ENCODE data around the gene DNAJC5G.

Gene DNAJC5G

DNA sequence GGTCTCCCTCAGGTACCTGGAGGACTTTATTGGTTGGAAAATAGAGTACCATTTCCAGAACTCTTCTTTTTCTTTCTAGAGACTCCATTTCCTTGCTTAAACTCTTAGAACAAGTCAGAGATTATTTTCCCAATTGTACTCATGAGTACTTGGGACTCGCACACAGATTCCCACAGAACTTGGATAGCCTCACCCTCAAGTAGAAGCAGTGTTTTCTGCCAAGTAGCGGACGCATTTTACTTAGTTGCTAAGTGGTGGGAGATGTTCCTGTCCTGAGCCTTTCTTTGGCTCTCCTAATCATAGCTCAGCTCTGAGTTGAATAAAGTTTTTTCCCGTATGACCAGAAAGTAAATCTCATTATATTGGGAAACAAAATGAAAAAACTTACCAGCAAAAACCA lies 29.6 kb upstream of the DNAJC5G start:
- no peaks in the 10 kb centered on the region for H3K4me1 Mint-ChIP-seq (ENCODE audit: low read depth)
- peak overlapping the region; percentile 22 for H3K27ac Mint-ChIP-seq
- H3K4me3 Mint-ChIP-seq, result no peak overlapping the region
- peaks cover 42% of the 10 kb centered on the region for H3K36me3 Mint-ChIP-seq (ENCODE audit: low read depth)
- DNase-seq, result no peak
- H3K9me3 Mint-ChIP-seq, result no peaks in the 10 kb centered on the region
- H3K27me3 Mint-ChIP-seq, result no peaks in the 10 kb centered on the region

GRCh38 chr2:27247893-27248292 lies 27.3 kb upstream of the DNAJC5G start:
- no peak for DNase-seq
- no peaks in the 10 kb centered on the region for H3K4me1 Mint-ChIP-seq (ENCODE audit: low read depth)
- H3K36me3 Mint-ChIP-seq (ENCODE audit: low read depth), result peaks cover 20% of the 10 kb centered on the region
- no peaks in the 10 kb centered on the region for H3K9me3 Mint-ChIP-seq
- no peak overlapping the region for H3K4me3 Mint-ChIP-seq
- H3K27ac Mint-ChIP-seq, result no peak overlapping the region
- peaks cover 14% of the 10 kb centered on the region for H3K27me3 Mint-ChIP-seq

GRCh38 chr2:27249159-27249890 lies 25.9 kb upstream of the DNAJC5G start:
- Mint-ChIP-seq H3K4me3 (no peak overlapping the region), H3K36me3 (ENCODE audit: low read depth) (peaks cover 5% of the 10 kb centered on the region)

GRCh38 chr2:27249891-27250651 lies 25.2 kb upstream of the DNAJC5G start:
- no peak overlapping the region for H3K27ac Mint-ChIP-seq
- H3K4me3 Mint-ChIP-seq, result no peak overlapping the region
- no peaks in the 10 kb centered on the region for H3K4me1 Mint-ChIP-seq (ENCODE audit: low read depth)
- DNase-seq, result peak; percentile 73
- H3K27me3 Mint-ChIP-seq, result peaks cover 23% of the 10 kb centered on the region
- no peaks in the 10 kb centered on the region for H3K9me3 Mint-ChIP-seq
- H3K36me3 Mint-ChIP-seq (ENCODE audit: low read depth), result no peaks in the 10 kb centered on the region

More at GRCh38 chr2:27249159-27249890, 25.9 kb upstream of the DNAJC5G start:
- no peaks in the 10 kb centered on the region for H3K9me3 Mint-ChIP-seq
- DNase-seq, result no peak
- H3K27ac Mint-ChIP-seq, result no peak overlapping the region
- peaks cover 17% of the 10 kb centered on the region for H3K27me3 Mint-ChIP-seq
- H3K4me1 Mint-ChIP-seq (ENCODE audit: low read depth), result no peaks in the 10 kb centered on the region

DNA sequence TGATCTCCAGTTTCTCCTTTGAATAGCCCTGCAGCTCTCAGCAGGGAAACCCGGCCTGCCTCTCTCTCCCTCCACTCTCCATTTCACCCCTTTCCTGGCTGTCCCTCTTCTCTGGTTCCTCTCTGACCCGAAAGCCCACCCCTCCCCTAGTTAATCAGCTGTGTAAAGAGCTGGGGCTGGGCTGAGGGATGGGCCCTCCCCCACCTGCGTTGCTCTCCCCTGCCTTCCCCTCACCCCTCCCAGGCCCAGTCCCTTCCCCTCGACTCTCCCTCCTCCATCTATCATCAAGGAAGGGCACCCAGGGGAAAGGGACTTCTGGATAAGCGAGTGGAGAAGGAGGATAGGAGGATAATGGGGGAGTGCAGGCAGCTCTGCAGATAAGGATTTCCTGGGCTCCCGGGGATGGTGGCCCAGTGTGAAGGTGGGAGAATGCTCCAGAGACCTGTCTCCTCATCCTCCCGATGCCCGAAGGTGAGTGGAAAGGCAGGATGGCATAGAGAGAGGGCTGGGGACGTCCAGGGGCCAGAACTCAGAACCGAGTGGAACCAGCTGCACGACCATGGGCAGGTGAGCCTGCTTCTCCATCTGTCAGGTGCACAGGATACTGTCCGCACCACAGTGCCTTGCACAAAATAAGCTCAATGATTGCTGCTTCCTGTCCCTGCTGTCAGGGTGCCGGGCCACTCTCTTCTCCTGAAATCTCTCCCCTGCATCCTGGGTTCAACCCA lies 24.4 kb upstream of the DNAJC5G start:
- Mint-ChIP-seq H3K36me3 (ENCODE audit: low read depth) (no peaks in the 10 kb centered on the region), H3K4me3 (no peak overlapping the region), H3K4me1 (ENCODE audit: low read depth) (no peaks in the 10 kb centered on the region), H3K27ac (no peak overlapping the region), H3K9me3 (no peaks in the 10 kb centered on the region), H3K27me3 (peaks cover 29% of the 10 kb centered on the region)
- no peak for DNase-seq

DNA sequence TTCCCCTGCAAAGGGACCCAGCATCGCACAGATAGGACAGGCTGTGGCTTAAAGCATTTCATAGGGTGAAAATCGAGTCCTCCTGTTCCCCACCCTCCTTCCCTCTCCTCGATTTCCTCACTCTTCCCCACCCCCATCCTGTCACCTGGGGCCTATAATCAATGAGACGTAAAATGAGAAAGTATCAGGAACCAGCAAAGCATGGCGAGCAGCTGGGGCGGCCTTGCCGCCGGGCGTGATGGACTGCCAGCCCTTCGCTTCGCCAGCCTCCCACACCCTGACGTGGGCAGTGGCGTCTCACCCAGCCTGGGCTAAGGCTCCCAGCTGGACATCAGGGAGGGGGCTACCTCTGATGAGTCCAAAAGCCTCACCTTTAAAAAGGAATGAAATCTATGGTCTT lies 23.5 kb upstream of the DNAJC5G start:
- Mint-ChIP-seq H3K27ac (no peak overlapping the region), H3K27me3 (peaks cover 39% of the 10 kb centered on the region), H3K36me3 (ENCODE audit: low read depth) (no peaks in the 10 kb centered on the region), H3K4me1 (ENCODE audit: low read depth) (no peaks in the 10 kb centered on the region), H3K9me3 (no peaks in the 10 kb centered on the region), H3K4me3 (no peak overlapping the region)
- no peak for DNase-seq

- H3K27me3 Mint-ChIP-seq, result peaks cover 69% of the 10 kb centered on the region
Measured at GRCh38 chr2:27255187-27255586, 20.0 kb upstream of the DNAJC5G start.

GRCh38 chr2:27255660-27256059 lies 19.6 kb upstream of the DNAJC5G start:
- no peak for DNase-seq
- no peak overlapping the region for H3K27ac Mint-ChIP-seq

More at GRCh38 chr2:27255187-27255586, 20.0 kb upstream of the DNAJC5G start:
- no peak for DNase-seq
- no peak overlapping the region for H3K27ac Mint-ChIP-seq
- H3K36me3 Mint-ChIP-seq (ENCODE audit: low read depth), result no peaks in the 10 kb centered on the region
- no peaks in the 10 kb centered on the region for H3K9me3 Mint-ChIP-seq
- no peak overlapping the region for H3K4me3 Mint-ChIP-seq
- H3K4me1 Mint-ChIP-seq (ENCODE audit: low read depth), result no peaks in the 10 kb centered on the region

DNA sequence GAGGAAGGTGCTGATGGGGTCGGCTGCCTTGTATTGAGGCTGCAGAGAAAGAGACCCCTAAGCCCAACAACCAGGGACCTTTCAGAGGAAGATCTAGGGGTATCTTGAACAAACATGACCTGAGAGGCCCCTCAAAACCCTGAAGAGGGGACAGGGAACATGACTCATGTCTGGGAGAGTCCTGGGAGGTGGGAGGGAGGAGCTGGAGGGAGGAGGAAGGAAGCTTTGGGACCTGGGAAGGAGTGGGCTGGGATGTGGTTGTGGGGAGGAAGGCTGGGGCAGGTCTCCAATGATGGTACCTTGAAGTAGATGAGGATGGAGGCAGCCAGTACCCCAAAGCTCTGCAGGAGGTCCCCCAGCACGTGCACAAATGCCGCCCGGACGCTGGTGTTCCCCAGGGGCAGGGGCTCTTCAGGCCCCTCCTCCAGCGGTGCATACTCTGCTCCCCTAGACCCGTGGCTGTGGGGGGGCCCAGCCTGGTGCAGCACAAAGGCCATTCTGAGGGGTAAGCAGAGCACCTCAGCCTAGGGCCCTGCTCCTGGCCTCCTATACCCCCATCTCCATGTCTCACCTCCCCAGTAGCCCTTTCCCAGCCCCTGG lies 18.3 kb upstream of the DNAJC5G start:
- no peak overlapping the region for H3K4me3 Mint-ChIP-seq
- no peak for DNase-seq
- no peaks in the 10 kb centered on the region for H3K9me3 Mint-ChIP-seq
- H3K27me3 Mint-ChIP-seq, result peaks cover 73% of the 10 kb centered on the region
- H3K27ac Mint-ChIP-seq, result no peak overlapping the region
- peaks cover 6% of the 10 kb centered on the region for H3K4me1 Mint-ChIP-seq (ENCODE audit: low read depth)
- H3K36me3 Mint-ChIP-seq (ENCODE audit: low read depth), result no peaks in the 10 kb centered on the region

More at GRCh38 chr2:27255660-27256059, 19.6 kb upstream of the DNAJC5G start:
- H3K4me3 Mint-ChIP-seq, result no peak overlapping the region
- peaks cover 74% of the 10 kb centered on the region for H3K27me3 Mint-ChIP-seq
- H3K9me3 Mint-ChIP-seq, result no peaks in the 10 kb centered on the region
- no peaks in the 10 kb centered on the region for H3K4me1 Mint-ChIP-seq (ENCODE audit: low read depth)
- no peaks in the 10 kb centered on the region for H3K36me3 Mint-ChIP-seq (ENCODE audit: low read depth)

GRCh38 chr2:27258051-27258450 lies 17.2 kb upstream of the DNAJC5G start:
- H3K27me3 Mint-ChIP-seq, result peaks cover 73% of the 10 kb centered on the region
- DNase-seq, result no peak
- no peak overlapping the region for H3K27ac Mint-ChIP-seq
- peaks cover 6% of the 10 kb centered on the region for H3K4me1 Mint-ChIP-seq (ENCODE audit: low read depth)
- no peaks in the 10 kb centered on the region for H3K36me3 Mint-ChIP-seq (ENCODE audit: low read depth)
- no peak overlapping the region for H3K4me3 Mint-ChIP-seq
- H3K9me3 Mint-ChIP-seq, result no peaks in the 10 kb centered on the region

GRCh38 chr2:27261241-27261925 lies 13.8 kb upstream of the DNAJC5G start:
- Mint-ChIP-seq H3K4me1 (ENCODE audit: low read depth) (peaks cover 25% of the 10 kb centered on the region), H3K36me3 (ENCODE audit: low read depth) (no peaks in the 10 kb centered on the region), H3K27ac (no peak overlapping the region), H3K4me3 (peak overlapping the region; percentile 66), H3K9me3 (no peaks in the 10 kb centered on the region), H3K27me3 (peaks cover 70% of the 10 kb centered on the region)
- no peak for DNase-seq

DNA sequence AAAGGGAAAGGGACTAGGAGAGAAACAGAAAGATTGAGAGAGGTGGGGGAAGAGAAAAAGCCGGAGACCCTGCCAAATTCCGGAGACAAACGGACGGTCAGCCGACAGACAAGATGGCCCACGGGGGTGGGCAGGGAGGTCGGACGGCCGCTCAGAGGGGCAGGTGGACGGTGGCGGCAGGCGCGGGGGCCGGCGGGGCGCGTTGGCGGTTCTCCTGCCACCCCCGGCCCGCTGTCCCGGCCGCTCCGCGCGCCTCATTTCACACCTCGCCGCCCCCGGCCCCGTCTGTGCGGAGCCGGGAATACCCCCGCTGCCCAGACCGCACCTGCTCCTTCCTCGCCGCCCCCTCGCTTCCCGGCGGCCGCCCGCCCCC lies 13.3 kb upstream of the DNAJC5G start:
- Mint-ChIP-seq H3K4me3 (peak overlapping the region; percentile 66), H3K9me3 (no peaks in the 10 kb centered on the region), H3K4me1 (ENCODE audit: low read depth) (peaks cover 25% of the 10 kb centered on the region), H3K27ac (no peak overlapping the region), H3K27me3 (peaks cover 65% of the 10 kb centered on the region), H3K36me3 (ENCODE audit: low read depth) (no peaks in the 10 kb centered on the region)
- no peak for DNase-seq

DNA sequence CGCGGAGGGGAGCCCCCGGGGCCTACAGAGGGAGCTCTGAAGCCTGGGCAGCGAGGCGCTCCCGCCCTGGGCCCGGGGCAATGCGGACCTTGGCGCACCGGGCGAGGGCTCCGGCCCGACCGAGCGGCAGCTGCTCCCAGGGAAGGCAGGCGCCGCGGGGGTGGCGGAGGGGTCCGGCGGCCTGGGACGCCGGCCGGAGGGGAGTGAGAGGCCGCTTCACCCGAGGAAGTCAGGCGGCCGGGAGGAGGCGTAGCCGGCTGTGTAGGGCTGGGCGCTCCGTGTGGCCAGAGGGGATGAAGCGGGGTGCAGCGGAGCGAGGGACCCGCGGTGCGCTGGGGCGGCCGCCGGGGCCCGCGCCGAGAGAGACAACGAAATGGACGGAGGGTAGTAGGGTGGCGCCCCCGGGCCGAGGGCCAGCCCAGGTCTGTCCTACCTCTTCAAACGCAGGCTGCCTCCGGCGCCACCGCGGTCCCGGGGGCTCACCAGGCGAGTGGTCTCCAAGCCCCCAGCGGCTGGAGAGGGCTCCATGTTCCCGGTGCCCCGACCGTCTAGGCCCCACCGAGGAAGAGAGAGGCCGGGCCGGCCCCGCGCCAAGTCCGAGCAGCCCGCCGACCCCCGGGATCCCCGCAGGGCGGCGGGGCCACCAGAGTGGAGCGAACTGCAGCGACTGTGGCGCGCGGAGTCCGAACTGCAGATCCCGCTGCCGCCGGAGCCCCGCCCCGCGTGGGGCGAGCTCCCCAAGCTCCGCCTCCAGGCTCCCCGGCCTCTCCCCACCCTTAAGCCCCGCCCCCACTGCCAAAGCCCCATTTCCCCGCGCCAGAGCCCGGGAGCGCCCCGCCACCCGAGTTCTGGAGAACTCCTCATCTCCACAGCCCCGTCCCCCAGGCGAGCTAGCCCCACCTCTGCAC lies 12.6 kb upstream of the DNAJC5G start, which contains the start of gene SLC30A3:
Gene SLC30A3, minus strand, starts transcription at position 669 of the 908 bp plus-strand sequence. Its CDS starts 141 bp downstream, at position 528.
- H3K27ac Mint-ChIP-seq, result peak within 1 kb of the TSS; percentile 73
- no peaks in the 10 kb centered on the region for H3K9me3 Mint-ChIP-seq
- H3K36me3 Mint-ChIP-seq (ENCODE audit: low read depth), result no peaks in the 10 kb centered on the region
- DNase-seq, result peak; percentile 79
- H3K4me1 Mint-ChIP-seq (ENCODE audit: low read depth), result peaks cover 25% of the 10 kb centered on the region
- H3K4me3 Mint-ChIP-seq, result peak within 1 kb of the TSS; percentile 78
- peaks cover 57% of the 10 kb centered on the region for H3K27me3 Mint-ChIP-seq
